GM19452 (cell line): Measurements from ENCODE around the gene E2F8.

Experiments
- ATAC-seq: cut with Tn5 transposase; IDR thresholded peaks from one replicate; pipeline ENCODE4 v1.9.1; 2021; ENCODE audit not compliant: unreplicated experiment

Gene E2F8

DNA sequence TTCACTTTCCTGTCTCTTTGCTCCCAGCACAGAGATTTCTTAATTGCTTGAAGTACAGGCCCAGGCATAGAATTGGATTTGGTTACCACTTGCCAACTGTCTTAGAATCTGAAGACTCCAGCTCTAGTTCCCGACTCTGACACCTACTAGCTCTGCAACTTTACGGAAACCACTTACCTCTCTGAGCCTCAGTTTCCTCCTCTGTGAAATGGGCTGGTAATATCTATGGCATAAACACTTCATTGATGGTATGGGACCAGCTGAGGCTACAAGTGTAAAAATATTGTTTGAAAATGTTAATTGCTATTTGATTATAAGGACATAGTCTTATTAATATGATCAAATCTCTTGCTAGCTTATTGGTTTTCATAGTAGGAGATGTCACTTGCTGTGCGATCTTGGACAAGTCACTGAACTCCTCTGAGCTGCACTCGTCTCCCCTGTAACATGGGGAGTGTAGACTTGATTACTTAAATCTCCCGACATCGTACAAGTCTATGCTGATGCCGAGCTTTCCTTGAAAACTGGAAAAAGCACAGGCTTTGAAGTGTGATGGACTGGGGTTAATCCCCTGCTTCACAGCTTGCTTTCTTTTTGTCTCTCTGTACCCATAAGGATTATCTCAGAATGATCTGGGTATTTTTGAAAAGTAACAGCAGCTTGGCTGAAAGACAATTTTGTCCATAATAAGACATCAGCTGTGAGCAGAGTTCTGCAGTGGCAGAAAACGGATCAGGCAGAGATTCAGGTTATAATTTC is 11.8 kb upstream of the E2F8 start:
- ATAC-seq: no peak

DNA sequence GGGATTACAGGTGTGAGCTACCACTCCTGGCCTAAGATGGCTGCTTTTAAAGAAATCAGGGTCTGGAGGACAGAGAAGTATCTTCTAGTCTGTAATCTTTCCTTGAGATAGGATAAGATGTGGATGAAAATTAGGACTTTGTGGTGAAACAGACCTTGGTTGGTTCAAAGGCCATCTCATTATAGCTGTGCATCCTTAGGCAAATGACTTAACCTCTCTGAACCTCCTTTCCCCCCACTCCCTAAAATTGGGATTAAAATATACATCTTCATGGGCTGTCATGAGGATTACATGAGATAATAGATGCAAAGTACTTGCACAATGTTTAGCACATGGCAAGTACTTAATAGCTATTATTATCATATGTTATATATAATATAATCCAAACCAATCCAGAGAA is 10.8 kb upstream of the E2F8 start:
- no peak for ATAC-seq

DNA sequence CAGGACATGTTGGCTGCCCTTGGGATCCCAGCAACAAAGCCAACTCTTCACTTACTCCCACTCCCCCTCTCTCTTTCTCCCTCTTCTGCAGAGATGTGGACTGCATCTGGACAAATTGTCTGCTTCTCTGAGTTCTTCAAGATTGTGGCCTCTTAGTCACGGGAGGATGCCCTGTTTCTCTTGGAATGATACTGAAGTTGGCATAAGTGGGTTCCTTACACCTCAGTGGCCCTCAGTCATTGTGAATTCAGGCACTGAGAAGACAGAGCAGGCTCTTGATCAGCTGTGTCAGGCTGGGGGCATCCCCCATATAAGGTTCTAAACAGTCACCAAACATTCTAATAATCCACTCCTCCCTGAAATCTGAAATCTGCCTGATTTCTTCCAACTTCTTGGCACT is 6.1 kb upstream of the E2F8 start:
- no peak for ATAC-seq

DNA sequence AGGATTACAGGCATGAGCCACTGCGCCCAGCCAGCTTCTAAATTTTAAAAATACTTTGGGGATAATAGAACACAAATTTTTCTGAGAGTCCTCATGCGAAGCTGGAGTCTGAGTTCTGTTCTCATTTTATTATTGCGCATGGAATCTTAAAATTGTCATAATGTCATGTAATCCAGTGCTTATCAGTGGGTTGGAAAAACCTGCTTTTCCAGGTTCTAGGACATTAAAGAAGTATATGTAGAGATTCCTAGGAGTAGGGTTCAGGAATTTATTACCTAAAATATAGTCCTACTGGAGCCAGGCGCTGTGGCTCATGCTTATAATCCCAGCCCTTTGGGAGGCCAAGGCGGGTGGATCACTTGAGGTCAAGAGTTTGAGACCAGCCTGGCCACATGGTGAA is 4.6 kb upstream of the E2F8 start:
- no peak for ATAC-seq

DNA sequence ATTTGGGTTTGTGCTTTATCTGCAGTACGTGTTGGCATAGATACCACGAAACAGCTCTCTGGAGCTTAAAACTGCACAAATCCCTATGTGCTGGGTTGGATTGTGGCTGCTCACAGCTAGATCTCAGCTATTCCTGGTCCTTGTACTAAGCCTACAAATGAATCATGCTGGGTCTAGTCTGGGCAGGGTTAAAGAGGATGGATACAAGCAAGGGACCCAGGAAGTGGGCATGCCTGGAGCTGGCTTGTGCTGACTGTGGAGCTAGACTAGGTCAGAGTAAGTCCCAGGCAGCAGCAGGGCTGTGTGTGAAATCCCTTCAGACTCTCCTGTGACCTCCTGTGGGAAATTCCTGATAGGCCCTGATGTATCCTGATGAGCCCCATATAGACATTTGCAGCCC is 3.9 kb upstream of the E2F8 start:
- ATAC-seq: no peak

DNA sequence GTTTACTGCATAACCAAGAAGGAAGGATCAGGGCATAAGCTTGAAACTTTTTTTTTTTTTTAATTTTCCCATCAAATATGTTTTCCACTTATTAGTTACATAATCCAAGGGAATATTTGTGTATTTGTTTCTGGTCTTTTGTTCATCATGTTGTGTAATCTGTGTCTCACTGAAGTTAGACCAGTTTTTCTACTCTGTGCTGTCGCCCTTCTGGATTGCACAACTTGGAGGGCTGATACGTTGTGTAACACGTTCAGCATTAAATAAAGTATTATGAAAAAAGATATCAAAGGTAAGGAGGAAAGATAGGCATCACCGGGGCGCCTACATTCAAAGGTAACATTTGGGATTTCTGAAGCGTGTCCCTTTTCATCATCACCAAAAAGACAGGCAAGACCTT is 3.3 kb upstream of the E2F8 start:
- ATAC-seq: no peak

DNA sequence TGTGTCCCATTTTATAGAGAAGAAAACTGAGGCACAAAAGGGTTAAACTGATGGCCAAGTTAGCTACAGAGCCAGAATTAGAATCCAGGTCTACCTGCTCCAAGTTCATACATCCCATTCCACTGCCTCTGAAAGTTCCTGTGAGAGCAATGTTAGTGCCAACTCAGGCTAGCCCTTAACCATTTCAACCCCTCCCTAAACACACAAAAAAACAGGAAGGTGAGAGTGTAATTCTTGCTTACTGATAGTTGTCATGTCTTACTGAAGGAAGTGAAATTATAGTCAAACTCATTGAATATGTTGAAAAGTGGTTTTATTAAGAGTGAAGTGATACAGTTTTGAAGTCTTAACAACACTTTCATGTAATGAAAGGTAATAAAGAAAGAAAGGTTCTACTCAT is 2.9 kb upstream of the E2F8 start:
- ATAC-seq: no peak

DNA sequence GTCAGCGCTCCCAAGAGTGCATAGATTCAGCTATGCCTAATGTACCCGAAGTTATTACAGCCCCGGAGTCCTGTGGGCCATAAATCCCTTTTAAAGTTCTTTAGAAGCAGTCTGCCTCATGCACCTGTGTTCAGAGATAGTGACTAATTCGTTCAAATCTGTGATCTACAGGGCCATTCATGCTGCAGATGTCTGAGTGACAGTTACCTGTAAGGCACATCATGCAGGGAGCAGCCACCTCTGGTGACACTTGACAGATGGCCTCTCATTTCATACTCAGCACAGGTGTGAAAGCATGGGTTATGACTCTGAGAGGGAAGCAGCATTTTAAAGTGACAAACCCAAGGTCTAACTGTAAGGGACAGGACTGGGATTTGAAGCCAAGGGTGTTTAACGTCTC is 2.4 kb upstream of the E2F8 start:
- no peak for ATAC-seq

DNA sequence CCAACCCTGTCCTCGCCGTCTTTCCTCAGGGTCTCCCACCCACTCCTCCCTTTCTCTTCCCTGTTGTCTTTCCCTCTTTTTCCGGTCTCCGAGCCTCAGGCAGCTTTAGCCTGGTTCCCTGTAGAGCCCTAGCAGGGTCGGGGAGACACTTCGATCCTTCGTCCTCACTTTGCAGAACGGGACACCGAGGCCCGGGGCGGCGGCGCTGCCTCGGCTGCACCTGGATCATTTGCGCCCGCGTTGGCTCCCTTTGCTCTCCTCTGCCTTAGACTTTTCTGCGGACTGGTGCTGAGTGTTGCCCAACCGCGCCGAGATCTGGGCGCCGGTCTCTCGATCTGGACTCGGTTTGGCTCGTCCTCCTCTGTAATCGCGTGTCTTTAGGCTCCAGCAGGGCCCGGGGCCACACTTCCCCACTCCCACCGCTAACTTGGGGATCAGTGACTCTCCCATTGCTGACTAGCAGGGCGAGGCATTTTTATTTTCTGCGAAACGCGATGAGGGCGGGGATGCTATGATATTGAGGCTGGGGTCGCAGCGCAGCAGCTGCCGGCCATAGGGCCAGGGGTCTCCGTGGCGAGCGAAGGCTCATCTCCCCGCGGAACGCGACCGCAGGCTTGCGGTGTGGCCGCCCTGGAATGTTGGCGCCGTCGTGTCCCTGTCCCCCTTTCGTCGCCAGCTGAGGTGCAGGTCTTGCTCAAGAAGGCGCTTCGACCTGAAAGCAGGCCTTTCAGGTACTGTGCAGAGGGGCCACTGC is 1.6 kb upstream of the E2F8 start:
- no peak for ATAC-seq

DNA sequence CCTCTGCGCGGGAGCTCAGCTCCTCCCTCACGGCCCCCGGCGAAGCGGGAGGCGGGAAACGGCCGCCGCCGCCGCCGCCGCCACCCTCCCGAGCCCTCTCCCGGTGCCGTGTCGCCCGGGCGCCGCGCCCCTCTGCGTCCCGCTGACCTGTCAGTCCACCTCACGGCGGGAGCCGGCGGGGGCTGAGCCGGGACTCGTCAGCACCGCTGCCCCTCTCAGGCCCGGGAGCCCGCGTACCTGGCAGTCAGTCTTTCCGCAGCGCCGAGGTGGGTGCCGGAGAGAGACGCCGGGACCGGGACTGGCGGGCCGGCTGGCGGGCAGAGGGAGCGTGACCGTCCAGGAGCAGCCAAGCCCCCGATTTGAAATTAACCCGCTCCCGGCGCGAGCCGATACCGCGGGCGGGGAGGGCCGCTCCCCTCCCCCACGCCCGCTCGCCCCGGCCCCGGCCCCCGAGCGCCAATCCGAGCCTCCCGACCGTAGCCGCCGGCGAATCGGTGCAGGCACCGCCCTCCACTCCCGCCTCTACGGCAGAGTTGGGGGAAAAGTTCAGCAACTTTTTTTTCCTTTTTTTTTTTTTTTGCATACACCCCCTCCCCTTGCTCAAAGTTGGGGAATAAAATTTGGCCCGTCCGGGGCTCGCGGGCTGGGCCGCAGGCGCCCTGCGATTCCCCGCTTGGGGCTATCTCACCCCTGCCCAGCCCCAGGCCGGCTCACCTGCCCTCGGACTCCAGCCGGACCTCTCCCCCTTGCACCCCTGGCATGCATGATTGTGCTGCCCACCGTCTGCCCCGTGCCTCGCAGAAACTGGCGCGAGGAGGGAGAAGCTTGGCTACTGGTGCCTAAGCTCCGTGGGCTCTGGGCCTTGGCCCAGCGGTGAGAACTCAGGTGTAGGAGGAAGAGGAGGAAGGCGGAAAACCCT is 774 bp upstream of the E2F8 start:
- ATAC-seq: peak; percentile 39

DNA sequence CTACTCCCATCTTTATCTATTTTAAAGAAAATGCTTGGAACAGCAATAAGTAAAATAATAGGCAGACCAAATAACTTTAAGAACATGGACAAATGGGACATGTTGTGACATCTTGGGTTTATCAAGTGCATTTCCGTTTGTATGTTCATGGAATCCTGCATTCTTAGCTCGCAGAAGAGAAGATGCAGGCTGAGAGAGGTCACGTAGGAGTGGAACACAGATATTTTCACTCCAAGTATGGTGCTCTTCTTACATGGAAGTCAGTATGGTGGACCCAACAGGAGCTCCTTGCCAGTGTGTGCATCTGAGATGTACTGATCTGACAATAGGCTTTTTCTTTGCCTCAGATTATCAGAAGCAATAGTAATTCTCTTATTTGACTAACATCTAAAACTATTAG is 1.7 kb downstream of the E2F8 start:
- no peak for ATAC-seq

DNA sequence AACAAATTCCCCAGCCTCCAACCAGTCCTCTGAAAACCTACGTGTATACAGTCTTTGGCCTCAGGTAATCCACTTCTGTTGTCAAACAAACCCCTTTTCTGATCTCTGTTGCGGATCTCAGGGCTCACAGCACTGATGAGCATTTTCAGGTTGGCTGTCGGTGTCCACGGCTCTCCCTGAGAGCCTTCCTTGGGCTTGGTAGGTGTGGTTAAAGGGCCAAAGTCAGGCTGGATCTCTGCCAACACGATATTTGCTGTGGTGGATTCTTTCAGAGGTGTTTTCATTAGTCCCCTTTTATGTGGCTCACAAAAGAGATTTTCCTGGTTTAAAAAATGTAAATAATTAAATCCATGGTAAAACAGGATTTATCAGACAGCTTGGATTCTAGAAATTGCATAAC is 2.9 kb downstream of the E2F8 start:
- ATAC-seq: no peak

DNA sequence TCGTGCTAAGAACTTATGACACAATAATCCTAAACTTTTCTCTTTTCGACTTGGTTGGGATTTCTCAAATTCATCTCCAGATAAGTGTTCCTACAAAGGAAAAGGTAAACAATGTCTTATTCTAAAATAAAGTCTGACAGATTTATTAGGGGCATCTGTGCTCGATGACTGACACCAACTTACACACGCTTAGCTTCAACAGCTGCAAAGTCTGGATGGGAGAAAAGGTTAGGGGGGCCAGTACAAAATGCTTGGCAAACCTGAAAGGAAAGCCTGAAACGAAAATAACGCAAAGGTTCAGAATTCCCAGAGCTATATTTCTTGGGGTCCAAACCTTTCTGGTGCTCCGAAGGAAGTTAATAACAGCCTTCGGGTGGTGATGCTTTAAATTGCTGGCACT is 3.4 kb downstream of the E2F8 start:
- ATAC-seq: no peak

DNA sequence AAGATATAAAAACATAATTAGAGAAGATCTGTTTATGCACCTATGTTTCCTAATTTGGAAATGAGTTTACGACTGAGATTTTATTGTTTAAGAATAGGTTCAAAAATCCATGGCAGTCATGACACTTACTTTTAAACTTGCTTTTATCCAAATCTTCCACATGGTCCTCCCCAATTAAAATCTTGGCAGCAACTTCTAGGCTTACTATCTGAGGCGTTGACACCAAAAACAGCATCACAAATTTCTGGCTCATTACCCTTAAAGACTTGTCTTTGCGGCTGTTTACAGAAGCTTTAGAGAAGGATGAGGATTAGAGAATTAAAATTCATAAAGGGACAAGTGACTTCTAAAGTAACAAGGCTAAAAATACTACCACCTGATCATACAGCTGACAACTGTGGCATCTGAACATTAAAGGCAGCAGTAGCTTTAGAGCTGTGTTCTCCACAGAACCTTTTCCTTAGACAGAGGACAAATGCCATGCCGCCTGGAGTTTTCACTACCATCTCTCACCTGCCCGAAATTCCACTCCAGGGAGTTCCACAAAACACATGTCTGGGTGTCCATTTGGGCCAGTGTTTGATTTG is 6.4 kb downstream of the E2F8 start:
- no peak for ATAC-seq

DNA sequence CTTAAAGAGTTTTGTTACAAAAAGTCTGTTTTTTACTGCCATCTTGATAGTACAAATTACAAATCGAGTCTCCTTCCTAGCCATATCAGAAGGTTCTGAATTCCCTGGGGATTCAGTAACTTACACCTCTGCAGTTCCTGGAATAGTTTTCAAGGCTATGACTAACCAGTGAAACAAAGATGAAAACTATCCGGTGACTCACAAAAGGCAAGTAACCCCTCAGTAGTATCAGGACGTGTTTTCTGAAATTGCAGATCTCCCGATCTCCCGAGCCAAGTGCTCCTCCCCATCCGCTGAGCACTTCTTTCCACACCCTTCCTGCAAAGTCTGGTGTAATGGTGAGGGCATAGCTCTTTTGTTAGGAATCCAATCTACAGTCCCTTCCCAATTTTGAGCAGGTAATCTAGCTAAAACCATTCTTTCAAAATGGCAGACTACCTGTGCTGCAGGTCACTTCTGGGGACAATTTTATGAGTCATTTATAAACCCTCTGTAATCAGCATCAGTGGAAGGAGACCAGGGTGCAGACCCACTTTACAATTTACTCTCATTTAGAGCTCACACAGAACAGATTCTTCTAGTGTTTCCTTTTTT is 7.7 kb downstream of the E2F8 start:
- ATAC-seq: no peak

DNA sequence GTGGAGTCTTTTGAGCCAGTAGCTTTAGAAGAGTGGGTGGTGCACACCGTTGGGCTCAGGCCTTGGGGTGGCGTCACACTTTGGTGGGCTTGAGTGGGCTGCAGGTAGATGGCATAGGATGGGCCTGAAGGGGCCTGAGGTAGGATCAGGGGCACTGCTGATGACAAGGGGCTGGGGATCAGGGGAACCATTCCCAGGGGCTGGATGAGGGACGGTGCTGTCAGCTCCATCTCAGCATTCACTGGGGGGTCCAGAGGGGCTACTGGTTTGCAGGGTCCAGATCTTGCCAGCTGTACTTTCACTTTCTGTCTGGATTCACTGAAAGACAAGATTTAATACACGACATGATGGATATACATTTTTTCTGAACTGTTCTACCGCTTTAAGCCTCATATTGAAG is 11.1 kb downstream of the E2F8 start:
- ATAC-seq: no peak

DNA sequence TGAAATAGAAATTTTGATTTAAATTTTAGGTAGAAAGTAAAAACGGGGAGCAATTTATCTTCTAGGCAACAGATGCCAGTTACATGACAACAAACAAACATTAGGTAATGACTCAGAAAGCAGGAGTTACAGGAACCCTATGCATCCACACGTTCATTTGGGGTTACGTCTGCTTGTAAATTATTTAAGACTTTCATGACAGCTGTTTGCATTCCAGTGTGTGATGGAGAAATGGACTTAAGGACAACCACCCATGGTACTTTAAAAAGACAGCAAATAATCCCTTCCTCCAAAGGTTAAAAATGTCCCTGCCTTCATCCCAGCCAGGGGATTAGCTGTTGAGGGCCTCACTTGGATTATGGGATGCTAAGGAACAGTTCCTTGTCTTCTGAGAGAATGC is 11.8 kb downstream of the E2F8 start:
- ATAC-seq: no peak

DNA sequence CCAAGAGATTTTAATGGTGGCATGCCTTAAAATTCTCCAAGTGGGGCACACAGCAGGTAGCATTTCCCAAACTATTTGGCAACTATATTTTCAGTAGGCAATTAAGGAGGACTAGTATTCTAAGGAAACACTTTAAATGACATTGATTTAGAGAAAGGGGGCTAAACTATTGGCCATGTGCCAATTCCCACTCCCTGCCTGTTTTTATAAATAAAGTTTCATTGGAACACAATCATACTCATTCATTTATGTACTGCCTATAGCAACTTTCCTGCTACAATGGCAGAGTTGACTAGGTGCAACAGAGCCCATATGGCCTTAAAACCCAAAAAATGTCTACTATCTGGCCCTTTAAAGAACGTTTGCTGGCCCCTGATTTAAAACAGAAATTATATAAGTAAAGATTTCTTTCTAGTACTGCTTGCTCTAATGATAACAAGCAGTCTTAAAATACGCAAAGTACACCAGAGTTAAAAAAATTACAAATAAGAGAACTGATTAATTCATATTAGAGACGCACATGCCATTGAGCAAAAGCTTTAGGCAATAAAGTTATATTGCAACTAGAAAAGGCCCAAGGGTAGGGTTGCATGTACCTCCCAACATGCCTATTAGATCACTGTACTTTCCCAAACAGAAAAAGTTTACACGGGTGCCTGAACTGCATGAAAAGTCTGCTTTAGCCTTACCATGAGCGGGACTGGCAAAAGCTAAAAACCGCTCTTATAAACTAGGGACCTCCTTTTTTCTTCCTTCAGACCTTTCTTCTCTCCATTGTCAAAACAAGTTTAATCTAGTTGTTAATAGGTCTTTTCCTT is 14.2 kb downstream of the E2F8 start:
- no peak for ATAC-seq

DNA sequence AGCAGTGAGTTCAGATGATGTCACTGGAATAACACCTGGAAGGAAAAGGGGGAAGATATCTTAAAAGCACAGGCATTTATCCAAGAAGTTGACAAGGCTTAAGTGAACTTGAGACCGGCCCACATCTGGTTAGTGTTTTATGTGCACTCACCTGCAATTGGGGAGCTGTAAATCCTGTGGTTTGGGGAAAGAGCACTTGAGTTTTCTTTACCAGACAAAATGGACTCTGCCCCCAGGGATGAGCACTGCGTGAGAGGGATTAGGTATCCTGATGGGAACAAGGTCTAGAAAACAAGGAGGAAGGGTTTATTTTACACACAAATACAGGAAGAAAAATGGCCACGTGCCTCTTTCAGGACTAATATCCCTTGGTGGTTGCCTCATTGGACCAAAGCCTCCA is 15.2 kb downstream of the E2F8 start:
- no peak for ATAC-seq

DNA sequence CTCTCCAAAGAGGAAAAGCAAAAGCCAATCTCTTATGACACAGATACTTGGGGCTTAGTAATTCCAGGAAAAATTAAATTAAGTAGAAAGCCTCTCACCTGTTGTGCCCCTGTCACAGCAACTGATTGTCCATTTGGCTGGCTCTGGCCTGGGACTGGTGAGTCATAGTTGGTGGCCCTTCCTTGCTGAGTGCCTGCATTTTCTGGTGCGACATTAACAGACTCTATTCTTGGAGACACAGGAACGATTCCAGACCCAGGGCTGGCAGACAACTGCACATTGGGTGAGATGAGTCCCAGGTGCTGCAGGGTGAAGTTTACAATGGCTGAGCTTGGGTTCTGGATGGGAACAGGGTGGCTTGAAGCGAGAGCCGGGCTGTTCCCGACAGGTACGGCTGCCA is 15.6 kb downstream of the E2F8 start:
- ATAC-seq: no peak
